ENCODE data around the gene STAM. TPM values are rescaled to one million over a fixed set of nuclear protein-coding genes. Genes with fewer than 3 reads are reported as not detected.
A peak's percentile ranks its signal among the peaks of the same experiment; 100 is the strongest.

Gene STAM
- total RNA-seq, 1 experiment from 2014 or later, result 29.3 TPM

- Histone ChIP-seq H3K79me1 (ENCODE audit: insufficient read depth, low read depth, low read length, poor library complexity, severe bottlenecking) (no peaks in the 10 kb centered on the region), H3K27ac (ENCODE audit: insufficient read length, low read depth, low read length) (no peak overlapping the region), H2BK15ac (ENCODE audit: low read depth, low read length) (no peak overlapping the region), H2BK20ac (ENCODE audit: low read depth, low read length, poor library complexity, severe bottlenecking) (no peak overlapping the region), H3K27me3 (ENCODE audit: insufficient read depth, low read length) (no peaks in the 10 kb centered on the region), H3K9ac (ENCODE audit: extremely low read depth, insufficient read length, low read length) (no peak overlapping the region), H3K9me3 (ENCODE audit: control insufficient read depth, low read depth, low read length) (no peaks in the 10 kb centered on the region), H4K8ac (replicated peaks; ENCODE audit: insufficient read length, low read depth, low read length) (no peak overlapping the region), H2BK120ac (ENCODE audit: low read depth, low read length, poor library complexity, severe bottlenecking) (no peak overlapping the region), H3K4me1 (ENCODE audit: insufficient read depth, low read length) (peaks cover 10% of the 10 kb centered on the region; the same call in 1 of the 2 replicates), H4K5ac (ENCODE audit: insufficient read length, low read depth, low read length) (no peak overlapping the region), H3K23ac (ENCODE audit: insufficient read length, low read depth, low read length) (no peak overlapping the region), H3K56ac (ENCODE audit: insufficient read length, low read depth, low read length) (no peak overlapping the region), H4K20me1 (ENCODE audit: control insufficient read depth, insufficient read depth, insufficient read length) (no peaks in the 10 kb centered on the region), H3K14ac (ENCODE audit: insufficient read depth, low read length) (no peak overlapping the region), H3K4me2 (ENCODE audit: insufficient read depth, insufficient read length, low read length) (no peak overlapping the region), H3K18ac (ENCODE audit: insufficient read length, low read depth, low read length) (no peak overlapping the region), H4K91ac (ENCODE audit: insufficient read length, low read depth, low read length) (no peak overlapping the region), H2AFZ (ENCODE audit: low read length) (no peak overlapping the region), H3K4ac (ENCODE audit: low read depth, low read length) (no peak overlapping the region), H2AK5ac (ENCODE audit: insufficient read length, low read length) (no peak overlapping the region), H2BK12ac (ENCODE audit: insufficient read length, low read depth, low read length) (no peak overlapping the region), H3K23me2 (ENCODE audit: insufficient read length, low read depth, low read length, poor library complexity, severe bottlenecking) (no peaks in the 10 kb centered on the region), H3T11ph (ENCODE audit: low read length) (no peak overlapping the region), H2BK5ac (ENCODE audit: insufficient read length, low read length) (no peak overlapping the region), H3K79me2 (ENCODE audit: insufficient read depth, low read length) (peaks cover 6% of the 10 kb centered on the region; the same call in 1 of the 2 replicates)
- no peak for DNase-seq
- no CpG with 5 or more reads among the region's 3 CpGs for WGBS (ENCODE audit: extremely low coverage, insufficient read length, low lambda C conversion rate)
- Mint-ChIP-seq H3K36me3 (ENCODE audit: insufficient read depth in 1 of 3, low read depth in 3 of 3) (no peaks in the 10 kb centered on the region), H3K9me3 (no peaks in the 10 kb centered on the region), H3K27ac (peak overlapping the region in 2 of 3 experiments; percentile 65 to 75; a peak in 4 of 7 replicates), H3K4me1 (peaks cover 60 to 69% of the 10 kb centered on the region in 2 experiments), H3K4me3 (peak overlapping the region in 1 of 2 experiments; percentile 19; a peak in 1 of 5 replicates), H3K27me3 (ENCODE audit: low read depth) (no peaks in the 10 kb centered on the region)
- no peak for TF ChIP-seq CTCF (conservative IDR thresholded peaks at IDR 0.05)
Observed at GRCh38 chr10:17671307-17671706, 27.4 kb downstream of the STAM start.

Data from H9 (cell line).